Esophagus squamous epithelium (tissue), 5 donors: Measurements from ENCODE around the gene ANKLE1. TPM values are rescaled to one million over a fixed set of nuclear protein-coding genes. Genes with fewer than 3 reads are reported as not detected.

Experiments
- DNase-seq: peaks from one replicate; lab custom pipeline; 2025; lab: John Stamatoyannopoulos, UW
- H3K27ac ChIP-seq, 4 donors: fragments of 200-600 bp; sonication (generic); one replicate each; pipeline ENCODE4 v1.5.1; 2016 to 2019; ENCODE audit warnings: mild to moderate bottlenecking in 1 of 4
- H3K27me3 ChIP-seq, 4 donors: fragments of 200-600 bp; sonication (generic); 1 replicate in 3 of 4; 2 replicates in 1 of 4; pipeline versions ENCODE4 v1.5.1 to v1.6.0; 2017 to 2021; ENCODE audit warnings: antibody characterized with exemption in 1 of 4
- H3K36me3 ChIP-seq, 3 donors: fragments of 200-600 bp; sonication (generic); one replicate each; pipeline ENCODE4 v1.5.1; 2016 to 2019
- H3K4me1 ChIP-seq, 3 donors: fragments of 200-600 bp; sonication (generic); one replicate each; pipeline ENCODE4 v1.5.1; 2017 to 2019
- H3K4me3 ChIP-seq, 4 donors: fragments of 200-600 bp; sonication (generic); 1 replicate in 3 of 4; 2 replicates in 1 of 4; pipeline ENCODE4 v1.5.1; 2016 to 2019; ENCODE audit warnings: mild to moderate bottlenecking in 2 of 4, moderate library complexity in 1 of 4
- H3K9me3 ChIP-seq, 3 donors: fragments of 200-600 bp; sonication (generic); one replicate each; pipeline ENCODE4 v1.5.1; 2016 to 2019
- POLR2A ChIP-seq, 4 donors: fragments of 450-650 bp; IDR thresholded peaks; one replicate each; pipeline ENCODE4 v1.6.1; 2017; ENCODE audit warnings: antibody characterized with exemption in 4 of 4, mild to moderate bottlenecking in 4 of 4, moderate library complexity in 3 of 4
- WGBS, 2 donors: methylation state at CpG; one replicate each; pipeline ENCODE4 v1.1.5; 2018; 5-methylcytosine and 5-hydroxymethylcytosine counted together
- intact Hi-C: fragments of 100-400 bp; cut with DNase I; formaldehyde crosslinking; loops from one replicate; pipeline ENCODE4 v1.15.0; 2022
- total RNA-seq, 4 donors: library from RNA; depleted of rRNA; stranded (reverse); fragments of >200 nt; gene quantifications; one replicate each; pipeline ENCODE4 v1.1.0, GENCODE V29; 2016
- TF ChIP-seq, protein P1 (sequence below), 6 experiments: fragments of 450-650 bp in 4 of 6; fragments of 200-600 bp in 2 of 6; sonication (generic) in 2 of 6; IDR thresholded peaks; one replicate each; pipeline ENCODE4 v1.5.1; 2016 to 2019; ENCODE audit warnings: antibody characterized with exemption in 6 of 6, mild to moderate bottlenecking in 4 of 6, moderate library complexity in 4 of 6
- donor health status: DM: yes; HTN: yes; CAD: no.

Gene ANKLE1
- under 1 TPM in 3 of 4 donors, not detected in 1; 0.12 to 0.57 (median 0.22) TPM for total RNA-seq

- Histone ChIP-seq H3K27ac (no peak within 1 kb of the TSS), H3K36me3 (peaks cover 0 to 31% (median 3%) of the 10 kb centered on the region in 3 donors), H3K4me3 (peak within 1 kb of the TSS; percentile 22 to 64 (median 38)), H3K27me3 (peaks cover 0 to 20% (median 2%) of the 10 kb centered on the region in 4 donors), H3K4me1 (peaks cover 14 to 20% (median 17%) of the 10 kb centered on the region in 3 donors), H3K9me3 (no peaks in the 10 kb centered on the region)
- no peak for DNase-seq
- 15 to 38% methylated on average over 4 to 6 of the region's 75 CpGs for WGBS, 2 donors
- intact Hi-C loops, result loop anchor here (5.0 to 10.0 kb wide), 2 partner anchors 77 to 214 kb away; no protein-coding TSS in a partner anchor
- no peak for TF ChIP-seq POLR2A (IDR thresholded peaks at IDR 0.05)
- TF ChIP-seq, protein P1, sequence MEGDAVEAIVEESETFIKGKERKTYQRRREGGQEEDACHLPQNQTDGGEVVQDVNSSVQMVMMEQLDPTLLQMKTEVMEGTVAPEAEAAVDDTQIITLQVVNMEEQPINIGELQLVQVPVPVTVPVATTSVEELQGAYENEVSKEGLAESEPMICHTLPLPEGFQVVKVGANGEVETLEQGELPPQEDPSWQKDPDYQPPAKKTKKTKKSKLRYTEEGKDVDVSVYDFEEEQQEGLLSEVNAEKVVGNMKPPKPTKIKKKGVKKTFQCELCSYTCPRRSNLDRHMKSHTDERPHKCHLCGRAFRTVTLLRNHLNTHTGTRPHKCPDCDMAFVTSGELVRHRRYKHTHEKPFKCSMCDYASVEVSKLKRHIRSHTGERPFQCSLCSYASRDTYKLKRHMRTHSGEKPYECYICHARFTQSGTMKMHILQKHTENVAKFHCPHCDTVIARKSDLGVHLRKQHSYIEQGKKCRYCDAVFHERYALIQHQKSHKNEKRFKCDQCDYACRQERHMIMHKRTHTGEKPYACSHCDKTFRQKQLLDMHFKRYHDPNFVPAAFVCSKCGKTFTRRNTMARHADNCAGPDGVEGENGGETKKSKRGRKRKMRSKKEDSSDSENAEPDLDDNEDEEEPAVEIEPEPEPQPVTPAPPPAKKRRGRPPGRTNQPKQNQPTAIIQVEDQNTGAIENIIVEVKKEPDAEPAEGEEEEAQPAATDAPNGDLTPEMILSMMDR (IDR thresholded peaks at IDR 0.05), result no peak
Measured at GRCh38 chr19:17281391-17282304, at the start of gene ANKLE1. Gene ANKLE1, plus strand, starts transcription at chr19:17281901. Its CDS starts 20 bp downstream, at chr19:17281921.

- no peak for DNase-seq
- Histone ChIP-seq H3K27ac (no peak overlapping the region), H3K4me3 (no peak overlapping the region), H3K9me3 (no peaks in the 10 kb centered on the region), H3K4me1 (peaks cover 13 to 42% (median 21%) of the 10 kb centered on the region in 3 donors), H3K27me3 (no peaks in the 10 kb centered on the region), H3K36me3 (peaks cover 10 to 75% (median 18%) of the 10 kb centered on the region in 3 donors)
- intact Hi-C loops, result no loop called here
- 89 to 92% methylated on average over 17 to 21 of the region's 25 CpGs for WGBS, 2 donors
- TF ChIP-seq, protein P1 (IDR thresholded peaks at IDR 0.05), result no peak
- no peak for TF ChIP-seq POLR2A (IDR thresholded peaks at IDR 0.05)
Measured at GRCh38 chr19:17232258-17232657, 49.4 kb upstream of the ANKLE1 start.

- peak overlapping the region; percentile 37 to 80 (median 46) for H3K4me3 ChIP-seq
- H3K27ac ChIP-seq, result peak overlapping the region; percentile 64 to 89 (median 74)
- TF ChIP-seq POLR2A (IDR thresholded peaks at IDR 0.05), result no peak
- TF ChIP-seq, protein P1 (IDR thresholded peaks at IDR 0.05), result no peak
- peaks cover 13 to 39% (median 21%) of the 10 kb centered on the region in 3 donors for H3K4me1 ChIP-seq
- WGBS, 2 donors, result 7 to 29% methylated on average over 6 to 7 of the region's 11 CpGs
- no peaks in the 10 kb centered on the region for H3K27me3 ChIP-seq
- no peaks in the 10 kb centered on the region for H3K9me3 ChIP-seq
- intact Hi-C loops, result no loop called here
- peaks cover 10 to 87% (median 17%) of the 10 kb centered on the region in 3 donors for H3K36me3 ChIP-seq
- no peak for DNase-seq
Measured at GRCh38 chr19:17234911-17235299, 46.8 kb upstream of the ANKLE1 start.

DNA sequence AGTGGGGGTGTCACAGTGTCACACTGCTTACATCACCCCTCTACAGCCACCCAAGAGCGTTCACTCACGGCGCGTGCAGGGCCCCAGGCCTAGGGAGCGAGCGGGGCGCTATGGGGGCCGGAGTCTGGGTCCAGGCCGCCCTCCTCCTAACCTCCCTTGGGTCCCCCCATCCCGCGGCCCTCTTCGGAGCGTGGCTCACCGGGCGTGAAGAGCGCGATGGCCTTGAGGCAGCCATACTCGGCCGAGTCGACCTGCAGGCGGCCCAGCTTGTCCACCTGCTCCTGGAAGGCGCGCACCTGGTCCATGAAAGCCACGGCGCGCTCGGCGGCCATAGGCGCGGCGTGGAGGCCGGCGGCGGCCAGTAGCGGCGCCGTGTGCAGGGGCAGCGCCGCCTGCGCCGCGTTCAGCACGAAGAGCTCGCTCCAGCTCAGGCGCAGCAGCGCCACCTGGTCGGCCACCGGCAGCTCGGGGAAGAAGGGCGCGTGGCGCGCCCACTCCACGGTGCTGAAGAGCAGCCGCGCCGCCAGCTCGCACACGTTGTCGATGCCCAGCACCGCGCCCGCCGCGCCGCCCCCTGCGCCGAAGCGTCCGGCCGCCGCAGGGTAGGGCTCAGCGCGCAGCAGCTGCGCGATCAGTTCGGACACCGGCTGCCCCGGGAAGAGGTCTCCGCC lies 46.3 kb upstream of the ANKLE1 start:
- TF ChIP-seq POLR2A (IDR thresholded peaks at IDR 0.05), result no peak
- TF ChIP-seq, protein P1 (IDR thresholded peaks at IDR 0.05), result peak; percentile 33 to 68 (median 46)
- Histone ChIP-seq H3K36me3 (peaks cover 10 to 87% (median 14%) of the 10 kb centered on the region in 3 donors), H3K4me3 (peak overlapping the region; percentile 37 to 80 (median 46)), H3K27ac (peak overlapping the region; percentile 64 to 89 (median 74)), H3K27me3 (no peaks in the 10 kb centered on the region), H3K9me3 (no peaks in the 10 kb centered on the region), H3K4me1 (peaks cover 13 to 40% (median 21%) of the 10 kb centered on the region in 3 donors)
- no CpG with 5 or more reads among the region's 80 CpGs for WGBS, 2 donors
- intact Hi-C loops, result no loop called here
- no peak for DNase-seq
